NCI-H1694 treated with DMSO at 0.1 percent for 48 hours (cell line): ENCODE results near the gene SNX13.

Experiments used
- DNase-seq: peaks from one replicate; lab custom pipeline; 2025; lab: John Stamatoyannopoulos, UW

The SNX13 gene

GRCh38 chr7:17940302-17940883 is at the start of gene SNX13:
TSS of gene SNX13 (minus strand) at chr7:17940494. CDS start at chr7:17940295, 199 bp downstream.
- peak; percentile 80 for DNase-seq

- DNase-seq: no peak
These were observed 49.3 kb upstream of the SNX13 start for GRCh38 chr7:17989546-17989945.

GRCh38 chr7:17988858-17989257 is 48.6 kb upstream of the SNX13 start:
- DNase-seq: no peak

GRCh38 chr7:17988141-17988540 is 47.8 kb upstream of the SNX13 start:
- DNase-seq: no peak

- no peak for DNase-seq
These were observed 46.6 kb upstream of the SNX13 start for GRCh38 chr7:17986851-17987250.

GRCh38 chr7:17985473-17986239 is 45.4 kb upstream of the SNX13 start:
- DNase-seq: no peak

- DNase-seq: no peak
These were observed 44.0 kb upstream of the SNX13 start for GRCh38 chr7:17984288-17984687.

- no peak for DNase-seq
These were observed 43.1 kb upstream of the SNX13 start for GRCh38 chr7:17983221-17984062.

GRCh38 chr7:17976952-17977351 is 36.7 kb upstream of the SNX13 start:
- DNase-seq: no peak

- DNase-seq: peak; percentile 24
These were observed 31.1 kb upstream of the SNX13 start for GRCh38 chr7:17971411-17971810.

GRCh38 chr7:17968791-17969715 is 28.8 kb upstream of the SNX13 start:
- DNase-seq: no peak

- no peak for DNase-seq
These were observed 26.4 kb upstream of the SNX13 start for GRCh38 chr7:17966706-17967105.

GRCh38 chr7:17965603-17966002 is 25.3 kb upstream of the SNX13 start:
- DNase-seq: no peak

- no peak for DNase-seq
These were observed 23.0 kb upstream of the SNX13 start for GRCh38 chr7:17963281-17963680.

GRCh38 chr7:17962652-17963051 is 22.4 kb upstream of the SNX13 start:
- no peak for DNase-seq

- DNase-seq: no peak
These were observed 17.6 kb upstream of the SNX13 start for GRCh38 chr7:17957871-17958270.

GRCh38 chr7:17952387-17952786 is 12.1 kb upstream of the SNX13 start:
- no peak for DNase-seq

- DNase-seq: no peak
These were observed 11.5 kb upstream of the SNX13 start for GRCh38 chr7:17951742-17952254.

- DNase-seq: no peak
These were observed 8.4 kb upstream of the SNX13 start for GRCh38 chr7:17948526-17949238.

- DNase-seq: no peak
These were observed 7.3 kb upstream of the SNX13 start for GRCh38 chr7:17947620-17948019.

GRCh38 chr7:17946591-17946990 is 6.3 kb upstream of the SNX13 start:
- no peak for DNase-seq
